Measurements from ENCODE around the gene SOX18. TPM values are rescaled to one million over a fixed set of nuclear protein-coding genes. Genes with fewer than 3 reads are reported as not detected.

Gene SOX18
- total RNA-seq, 4 donors from 2014 or later, result 2.9 to 6.5 (median 5.6) TPM

- ATAC-seq (no peak), DNase-seq (no peak)
- peaks cover 9 to 15% of the 10 kb centered on the region in 2 donors for H3K4me1 ChIP-seq
- peaks cover 0 to 3% (median 0%) of the 10 kb centered on the region in 3 donors for H3K27me3 ChIP-seq
- TF ChIP-seq POLR2A (IDR thresholded peaks at IDR 0.05) (no peak), CTCF (IDR thresholded peaks at IDR 0.05 in 4 of 5, conservative IDR thresholded peaks at IDR 0.05 in 1 of 5) (no peak)
- H3K9me3 ChIP-seq, result no peaks in the 10 kb centered on the region
- intact Hi-C loops (cut with DNase I; ENCODE audit: low total_unique reads), result no loop called here
- H3K36me3 ChIP-seq, result no peaks in the 10 kb centered on the region
- H3K4me3 ChIP-seq, result peak overlapping the region in 1 of 4 donors; percentile 76
- no peak overlapping the region for H3K27ac ChIP-seq
- in situ Hi-C loops (cut with MboI; ENCODE audit: low sequenced_read_pairs in 4 of 4), result no loop called here
Observed at GRCh38 chr20:64076061-64076997, 26.9 kb upstream of the SOX18 start.

DNA sequence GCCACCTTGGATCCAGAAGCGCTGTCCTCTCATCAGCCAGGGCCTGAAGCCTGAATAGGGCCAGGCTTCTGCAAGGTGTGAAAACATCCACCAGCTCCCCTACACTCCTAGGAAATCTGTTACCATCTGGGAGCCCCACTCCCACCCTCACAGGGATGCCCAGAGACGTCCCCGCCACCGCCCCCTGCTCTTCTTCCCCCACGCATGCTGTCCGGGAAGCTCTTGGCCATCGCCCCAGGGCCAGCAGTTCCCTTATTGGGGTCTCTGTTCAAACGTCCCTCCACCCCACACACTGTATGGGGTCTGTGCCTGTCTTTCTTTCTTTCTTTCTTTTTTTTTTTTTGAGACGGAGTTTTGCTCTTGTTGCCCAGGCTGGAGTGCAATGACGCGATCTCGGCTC, 26.1 kb upstream of the SOX18 start:
- Histone ChIP-seq H3K9me3 (no peaks in the 10 kb centered on the region), H3K27ac (no peak overlapping the region), H3K4me1 (peaks cover 9 to 15% of the 10 kb centered on the region in 2 donors), H3K4me3 (no peak overlapping the region), H3K36me3 (no peaks in the 10 kb centered on the region), H3K27me3 (peaks cover 0 to 3% (median 0%) of the 10 kb centered on the region in 3 donors)
- intact Hi-C loops (cut with DNase I; ENCODE audit: low total_unique reads), result no loop called here
- TF ChIP-seq POLR2A (IDR thresholded peaks at IDR 0.05), result no peak
- TF ChIP-seq CTCF (IDR thresholded peaks at IDR 0.05 in 4 of 5, conservative IDR thresholded peaks at IDR 0.05 in 1 of 5), result no peak
- ATAC-seq (no peak), DNase-seq (no peak)
- in situ Hi-C loops (cut with MboI; ENCODE audit: low sequenced_read_pairs in 4 of 4), result no loop called here

DNA sequence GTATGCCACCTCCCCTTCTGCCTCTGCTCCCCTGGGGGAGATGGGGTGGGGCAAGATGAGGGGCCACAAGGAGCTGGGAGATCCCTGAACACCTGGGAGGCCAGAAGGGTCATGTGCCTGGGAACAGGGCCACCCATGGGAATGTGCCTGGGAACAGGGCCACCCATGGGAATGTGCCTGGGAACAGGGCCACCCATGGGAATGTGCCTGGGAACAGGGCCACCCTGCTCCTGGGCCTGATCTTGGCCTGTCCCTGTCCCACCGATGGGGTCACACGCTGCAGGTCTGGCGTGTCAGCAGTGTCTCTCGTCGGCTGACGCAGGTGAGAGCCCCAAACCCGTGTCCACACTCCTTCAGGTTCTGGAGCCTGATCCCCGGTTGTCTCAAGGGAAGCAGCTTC, 25.5 kb upstream of the SOX18 start:
- Histone ChIP-seq H3K27me3 (peaks cover 0 to 3% (median 0%) of the 10 kb centered on the region in 3 donors), H3K27ac (no peak overlapping the region), H3K9me3 (no peaks in the 10 kb centered on the region), H3K4me3 (no peak overlapping the region), H3K36me3 (no peaks in the 10 kb centered on the region), H3K4me1 (peaks cover 9 to 15% of the 10 kb centered on the region in 2 donors)
- DNase-seq (no peak), ATAC-seq (no peak)
- TF ChIP-seq CTCF (IDR thresholded peaks at IDR 0.05 in 4 of 5, conservative IDR thresholded peaks at IDR 0.05 in 1 of 5) (no peak), POLR2A (IDR thresholded peaks at IDR 0.05) (no peak)
- intact Hi-C loops (cut with DNase I; ENCODE audit: low total_unique reads), result no loop called here
- in situ Hi-C loops (cut with MboI; ENCODE audit: low sequenced_read_pairs in 4 of 4), result no loop called here

- H3K4me1 ChIP-seq, result peaks cover 9 to 13% of the 10 kb centered on the region in 2 donors
- in situ Hi-C loops (cut with MboI; ENCODE audit: low sequenced_read_pairs in 4 of 4), result no loop called here
- H3K27me3 ChIP-seq, result peaks cover 0 to 3% (median 0%) of the 10 kb centered on the region in 3 donors
- no peak for DNase-seq
- ATAC-seq, result no peak
- intact Hi-C loops (cut with DNase I; ENCODE audit: low total_unique reads), result no loop called here
- H3K27ac ChIP-seq, result no peak overlapping the region
- H3K4me3 ChIP-seq, result no peak overlapping the region
- no peaks in the 10 kb centered on the region for H3K36me3 ChIP-seq
- H3K9me3 ChIP-seq, result no peaks in the 10 kb centered on the region
- no peak for TF ChIP-seq POLR2A (IDR thresholded peaks at IDR 0.05)
- no peak for TF ChIP-seq CTCF (IDR thresholded peaks at IDR 0.05 in 4 of 5, conservative IDR thresholded peaks at IDR 0.05 in 1 of 5)
Observed at GRCh38 chr20:64074184-64074789, 24.8 kb upstream of the SOX18 start.

All from gastrocnemius medialis (tissue), 4 donors.